HPDE6-E6E7 (cell line): Measurements from ENCODE around the gene CNNM4.

Experiments used
- DNase-seq: peaks from one replicate; pipeline ENCODE4 v3.0.0; 2011; ENCODE audit warnings: missing footprints; ENCODE audit errors: extremely low spot score

CNNM4 gene

GRCh38 chr2:96859099-96859649, 98.5 kb downstream of the CNNM4 start:
- DNase-seq, result no peak

- DNase-seq, result no peak
These were observed 99.0 kb downstream of the CNNM4 start for GRCh38 chr2:96859681-96860064.

- no peak for DNase-seq
These were observed 99.6 kb downstream of the CNNM4 start for GRCh38 chr2:96860065-96861029.

- no peak for DNase-seq
These were observed 100.4 kb downstream of the CNNM4 start for GRCh38 chr2:96861074-96861473.
